NOMO-1 treated with DMSO at 0.1 percent for 48 hours (cell line): ENCODE results near the gene PCSK6.
"Not testable (repeated sequence)": the region's sequence is repeated elsewhere in the genome, so short reads cannot be mapped to it uniquely, and the experiment has no call there.

ENCODE experiments used
- DNase-seq: peaks from one replicate; lab custom pipeline; 2025; ENCODE audit not compliant: unreplicated experiment; lab: John Stamatoyannopoulos, UW

Gene PCSK6

GRCh38 chr15:101287342-101287741 lies 202.2 kb downstream of the PCSK6 start:
- not testable (repeated sequence) for DNase-seq

- no peak for DNase-seq
Observed at GRCh38 chr15:101286471-101287114, 202.9 kb downstream of the PCSK6 start.

GRCh38 chr15:101283931-101284330 lies 205.6 kb downstream of the PCSK6 start:
- DNase-seq = no peak

- no peak for DNase-seq
Observed at GRCh38 chr15:101280007-101280406, 209.5 kb downstream of the PCSK6 start.

- no peak for DNase-seq
Observed at GRCh38 chr15:101277943-101278564, 211.5 kb downstream of the PCSK6 start.

GRCh38 chr15:101277038-101277822 lies 212.3 kb downstream of the PCSK6 start, which contains the start of gene SELENOS:
Gene SELENOS (minus strand): TSS chr15:101277485. CDS start chr15:101277417, 68 bp downstream.
- peak; percentile 82 for DNase-seq

GRCh38 chr15:101276501-101277037 lies 212.9 kb downstream of the PCSK6 start:
- DNase-seq = peak; percentile 37

- no peak for DNase-seq
Observed at GRCh38 chr15:101275018-101275417, 214.5 kb downstream of the PCSK6 start.

GRCh38 chr15:101273534-101273933 lies 216.0 kb downstream of the PCSK6 start:
- no peak for DNase-seq

- DNase-seq = no peak
Observed at GRCh38 chr15:101272584-101272983, 216.9 kb downstream of the PCSK6 start.

- no peak for DNase-seq
Observed at GRCh38 chr15:101269479-101270223, 219.9 kb downstream of the PCSK6 start.

- no peak for DNase-seq
Observed at GRCh38 chr15:101267320-101268104, 222.0 kb downstream of the PCSK6 start.

- DNase-seq = no peak
Observed at GRCh38 chr15:101266787-101267186, 222.7 kb downstream of the PCSK6 start.

GRCh38 chr15:101266034-101266433 lies 223.5 kb downstream of the PCSK6 start:
- DNase-seq = no peak

GRCh38 chr15:101264911-101265641 lies 224.4 kb downstream of the PCSK6 start:
- no peak for DNase-seq

GRCh38 chr15:101264011-101264410 lies 225.5 kb downstream of the PCSK6 start:
- no peak for DNase-seq

GRCh38 chr15:101262551-101262950 lies 227.0 kb downstream of the PCSK6 start:
- DNase-seq = no peak

- peak; percentile 62 for DNase-seq
Observed at GRCh38 chr15:101258238-101259144, 231.0 kb downstream of the PCSK6 start.
